HEK293 (cell line): ENCODE results near the gene KIAA1671.

Source experiments
- CTCF ChIA-PET: fragments of 350-600 bp; formaldehyde crosslinking; extraction: SDS; loops from one replicate; lab custom pipeline; 2021; ENCODE audit warnings: antibody characterized with exemption; lab: Yijun Ruan, JAX
- POLR2A ChIA-PET: fragments of 300-600 bp; formaldehyde crosslinking; extraction: SDS; loops from one replicate; lab custom pipeline; 2020; ENCODE audit warnings: antibody characterized with exemption, inconsistent platforms; lab: Yijun Ruan, JAX
- H3K27ac ChIP-seq: fragments of 200-500 bp; sonication (Bioruptor generic); 2 replicates; pipeline ENCODE4 v1.5.1; 2014; ENCODE audit warnings: low read depth, low read length, control low read depth, inconsistent platforms; ENCODE audit errors: extremely low read depth
- H3K36me3 ChIP-seq, 2 experiments: fragments of 200-500 bp in 1 of 2; sonication (Bioruptor generic) in 1 of 2; 1 replicate in 1 of 2; 2 replicates in 1 of 2; pipeline ENCODE4 v1.5.1; 2014 to 2017; ENCODE audit warnings: inconsistent platforms in 2 of 2, low read length in 2 of 2; ENCODE audit not compliant: control insufficient read depth in 2 of 2, insufficient read depth in 1 of 2
- H3K4me1 ChIP-seq: fragments of 200-500 bp; sonication (Bioruptor generic); 2 replicates; pipeline ENCODE4 v1.5.1; 2014; ENCODE audit warnings: mild to moderate bottlenecking, low read length, inconsistent platforms; ENCODE audit not compliant: control insufficient read depth, insufficient read depth
- H3K4me3 ChIP-seq: 2 replicates; pipeline ENCODE4 v1.5.1; 2011; ENCODE audit warnings: low read depth, mild to moderate bottlenecking, control low read depth, low read length, moderate library complexity
- H3K9me3 ChIP-seq: fragments of 200-500 bp; sonication (Bioruptor generic); 2 replicates; pipeline ENCODE4 v1.5.1; 2014; ENCODE audit warnings: low read depth, low read length, inconsistent platforms; ENCODE audit not compliant: control insufficient read depth, insufficient read depth
- CTCF ChIP-seq: fragments of 450-650 bp; formaldehyde crosslinking; IDR thresholded peaks from 2 replicates; pipeline ENCODE4 v1.5.1; 2016; ENCODE audit warnings: missing biosample characterization, missing genetic modification characterization
- FEZF1 ChIP-seq: fragments of 450-650 bp; formaldehyde crosslinking; IDR thresholded peaks from 2 replicates; pipeline ENCODE4 v1.5.1; 2016; ENCODE audit warnings: missing biosample characterization, missing genetic modification characterization
- GFI1B ChIP-seq: fragments of 450-650 bp; formaldehyde crosslinking; IDR thresholded peaks from 2 replicates; pipeline ENCODE4 v1.5.1; 2016; ENCODE audit warnings: missing biosample characterization, missing genetic modification characterization
- HOXA7 ChIP-seq: sonication (generic); formaldehyde crosslinking; IDR thresholded peaks from 2 replicates; pipeline ENCODE4 v1.8.1; 2022; ENCODE audit warnings: missing genetic modification reagents, borderline replicate concordance
- HOXD13 ChIP-seq: sonication (generic); formaldehyde crosslinking; IDR thresholded peaks from 2 replicates; pipeline ENCODE4 v1.8.0; 2022; ENCODE audit warnings: missing genetic modification reagents, borderline replicate concordance
- PRDM6 ChIP-seq: fragments of 450-650 bp; formaldehyde crosslinking; IDR thresholded peaks from 2 replicates; pipeline ENCODE4 v1.5.1; 2017; ENCODE audit warnings: missing biosample characterization, missing genetic modification characterization
- YY2 ChIP-seq: fragments of 450-650 bp; formaldehyde crosslinking; IDR thresholded peaks from 2 replicates; pipeline ENCODE4 v1.5.1; 2016; ENCODE audit warnings: missing biosample characterization, missing genetic modification characterization
- ZBTB20 ChIP-seq: fragments of 450-650 bp; formaldehyde crosslinking; IDR thresholded peaks from 2 replicates; pipeline ENCODE4 v1.5.1; 2016; ENCODE audit warnings: missing biosample characterization, missing genetic modification characterization
- ZBTB49 ChIP-seq: fragments of 450-650 bp; formaldehyde crosslinking; IDR thresholded peaks from 2 replicates; pipeline ENCODE4 v1.5.1; 2016; ENCODE audit warnings: missing biosample characterization, missing genetic modification characterization, low read depth
- ZFP41 ChIP-seq: fragments of 450-650 bp; formaldehyde crosslinking; IDR thresholded peaks from 2 replicates; pipeline ENCODE4 v1.5.1; 2016; ENCODE audit warnings: missing biosample characterization, missing genetic modification characterization, borderline replicate concordance
- ZNF133 ChIP-seq: fragments of 450-650 bp; formaldehyde crosslinking; IDR thresholded peaks from 2 replicates; pipeline ENCODE4 v1.5.1; 2016; ENCODE audit warnings: missing biosample characterization, missing genetic modification characterization
- ZNF394 ChIP-seq: fragments of 450-650 bp; formaldehyde crosslinking; IDR thresholded peaks from 2 replicates; pipeline ENCODE4 v1.5.1; 2016; ENCODE audit warnings: missing biosample characterization, missing genetic modification characterization, mild to moderate bottlenecking, moderate library complexity, borderline replicate concordance
- ZNF521 ChIP-seq: fragments of 450-650 bp; formaldehyde crosslinking; IDR thresholded peaks from 2 replicates; pipeline ENCODE4 v1.5.1; 2017; ENCODE audit warnings: missing biosample characterization, mild to moderate bottlenecking, missing genetic modification characterization
- ZNF555 ChIP-seq: fragments of 450-650 bp; formaldehyde crosslinking; conservative IDR thresholded peaks from 2 replicates; pipeline ENCODE4 v1.5.1; 2017; ENCODE audit warnings: missing biosample characterization, mild to moderate bottlenecking, missing genetic modification characterization, inconsistent platforms
- ZNF623 ChIP-seq: fragments of 450-650 bp; formaldehyde crosslinking; IDR thresholded peaks from 2 replicates; pipeline ENCODE4 v1.5.1; 2016; ENCODE audit warnings: missing biosample characterization, missing genetic modification characterization
- ZNF645 ChIP-seq: fragments of 450-650 bp; formaldehyde crosslinking; IDR thresholded peaks from 2 replicates; pipeline ENCODE4; 2016; ENCODE audit warnings: missing biosample characterization, missing genetic modification characterization
- ZSCAN16 ChIP-seq: fragments of 450-650 bp; formaldehyde crosslinking; IDR thresholded peaks from 2 replicates; pipeline ENCODE4 v1.5.1; 2016; ENCODE audit warnings: missing biosample characterization, missing genetic modification characterization

Gene KIAA1671

GRCh38 chr22:24947383-24947782 is 5.1 kb upstream of the KIAA1671 start:
- CTCF ChIA-PET = interaction anchor here (0.7 to 7.9 kb wide), 5 partner anchors 9 to 112 kb away, joined by 3 to 66 read pairs (median 3); no protein-coding TSS in a partner anchor
- TF ChIP-seq ZSCAN16 (no peak), ZNF394 (tag by site-specific recombination) (no peak), YY2 (tag by site-specific recombination) (no peak), CTCF (tag by site-specific recombination) (no peak), HOXA7 (CRISPR knock-in tag) (no peak), ZNF133 (tag by site-specific recombination) (no peak), ZNF555 (tag by site-specific recombination) (no peak), GFI1B (tag by site-specific recombination) (no peak), HOXD13 (CRISPR knock-in tag) (no peak)
- TF ChIP-seq, all 188 proteins: peak for 0
- no peaks in the 10 kb centered on the region for H3K9me3 ChIP-seq
- no peaks in the 10 kb centered on the region for H3K4me1 ChIP-seq
- no peak overlapping the region for H3K4me3 ChIP-seq
- H3K36me3 ChIP-seq = no peaks in the 10 kb centered on the region
- no peak overlapping the region for H3K27ac ChIP-seq
- POLR2A ChIA-PET = no interaction called here

GRCh38 chr22:24947881-24948280 is 4.6 kb upstream of the KIAA1671 start:
- ChIA-PET POLR2A (no interaction called here), CTCF (interaction anchor here (0.7 to 7.9 kb wide), 5 partner anchors 10 to 112 kb away, joined by 3 to 66 read pairs (median 3); no protein-coding TSS in a partner anchor)
- no peaks in the 10 kb centered on the region for H3K9me3 ChIP-seq
- TF ChIP-seq GFI1B (tag by site-specific recombination) = no peak
- no peak for TF ChIP-seq ZBTB49 (tag by site-specific recombination)
- TF ChIP-seq PRDM6 (tag by site-specific recombination) = no peak
- TF ChIP-seq ZFP41 (tag by site-specific recombination) = no peak
- TF ChIP-seq ZNF645 (tag by site-specific recombination) = no peak
- no peak for TF ChIP-seq FEZF1 (tag by site-specific recombination)
- TF ChIP-seq ZNF623 (tag by site-specific recombination) = no peak
- no peak for TF ChIP-seq ZBTB20
- TF ChIP-seq ZNF521 = no peak
- H3K27ac ChIP-seq = no peak overlapping the region
- H3K4me3 ChIP-seq = no peak overlapping the region
- no peaks in the 10 kb centered on the region for H3K4me1 ChIP-seq
- H3K36me3 ChIP-seq = no peaks in the 10 kb centered on the region
